T-helper 1 cell treated with Interleukin-12 subunit alpha and Interleukin-12 subunit beta and Interleukin-4 antibody, amounts not matched to agents 30 ng/mL and 1 ng/mL, for 36 hours (primary cell): ENCODE measurements around the gene SLC39A10. TPM values are rescaled to one million over a fixed set of nuclear protein-coding genes. Genes with fewer than 3 reads are reported as not detected.
"Not testable (repeated sequence)": the region's sequence is repeated elsewhere in the genome, so short reads cannot be mapped to it uniquely, and the experiment has no call there.

ENCODE experiments used
- intact Hi-C: fragments of 100-400 bp; cut with micrococcal nuclease; formaldehyde crosslinking; loops from one replicate; pipeline ENCODE4 v1.15.1; 2024
- total RNA-seq: library from RNA; stranded (reverse); gene quantifications from 2 replicates; pipeline ENCODE4 v1.2.3, GENCODE V29; 2022

Gene SLC39A10
- total RNA-seq, 1 donor from 2014 or later, result 55.8 TPM

GRCh38 chr2:195671563-195671962, 14.5 kb downstream of the SLC39A10 start:
- intact Hi-C loops, result no loop called here

- intact Hi-C loops, result no loop called here
Measured at GRCh38 chr2:195672674-195673073, 15.6 kb downstream of the SLC39A10 start.

GRCh38 chr2:195674491-195675221, 17.6 kb downstream of the SLC39A10 start:
- intact Hi-C loops, result no loop called here

- intact Hi-C loops, result no loop called here
Measured at GRCh38 chr2:195675783-195676427, 18.9 kb downstream of the SLC39A10 start.

- intact Hi-C loops, result no loop called here
Measured at GRCh38 chr2:195677290-195677689, 20.3 kb downstream of the SLC39A10 start.

DNA sequence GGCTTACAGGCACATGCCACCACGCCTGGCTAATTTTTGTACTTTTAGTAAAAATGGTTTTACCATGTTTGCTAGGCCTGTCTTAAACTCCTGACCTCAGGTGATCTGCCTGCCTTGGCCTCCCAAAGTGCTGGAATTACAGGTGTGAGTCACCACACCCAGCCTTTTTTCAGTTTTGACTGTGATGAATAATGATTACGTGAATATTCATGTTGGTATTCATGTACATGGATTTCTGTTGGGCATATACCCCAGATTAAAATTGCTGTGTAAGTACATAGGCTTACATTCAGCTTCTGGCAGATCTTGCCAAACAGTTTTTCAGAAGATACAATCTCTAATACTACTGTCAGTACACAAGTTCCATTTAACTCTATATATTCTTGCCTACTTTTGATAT, 20.9 kb downstream of the SLC39A10 start:
- intact Hi-C loops, result no loop called here

DNA sequence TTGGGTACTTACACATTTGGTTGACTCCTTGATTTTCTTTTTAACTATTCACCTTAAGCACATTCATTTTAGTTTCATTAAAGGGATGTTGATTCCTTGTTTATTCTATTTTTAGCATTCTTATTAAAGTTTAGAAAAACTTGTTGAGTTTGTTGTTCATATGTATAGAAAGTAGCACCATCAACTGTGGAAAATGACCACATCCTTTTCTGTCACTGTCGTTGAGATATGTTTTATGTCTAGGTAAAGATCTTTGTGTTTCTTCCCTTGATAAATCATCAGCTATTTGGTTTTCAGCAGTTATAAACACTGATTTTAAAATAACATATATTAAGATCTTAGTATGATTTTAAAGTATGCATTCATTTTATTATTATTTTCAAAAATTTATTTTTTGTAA, 25.1 kb downstream of the SLC39A10 start:
- intact Hi-C loops, result no loop called here

DNA sequence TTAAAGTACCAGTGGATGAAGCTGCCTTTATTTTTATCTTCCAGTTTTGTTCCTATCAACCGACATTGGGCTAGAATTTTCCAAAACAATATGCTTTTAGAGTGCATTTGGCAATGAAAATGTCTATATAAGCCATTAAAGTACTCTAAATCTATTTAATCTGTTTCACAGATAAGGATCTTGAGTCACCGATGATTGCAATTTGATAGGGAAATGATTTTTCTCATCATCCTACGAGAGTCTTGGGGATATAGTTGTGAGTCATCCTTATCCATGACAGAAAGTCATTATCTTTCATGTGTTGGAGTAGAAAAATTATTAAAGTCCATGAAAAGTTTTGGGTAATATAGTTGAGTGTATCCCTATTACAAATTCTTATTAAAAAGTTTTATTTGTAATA, 26.1 kb downstream of the SLC39A10 start:
- intact Hi-C loops, result no loop called here

- intact Hi-C loops, result no loop called here
Measured at GRCh38 chr2:195686564-195686963, 29.5 kb downstream of the SLC39A10 start.

- intact Hi-C loops, result no loop called here
Measured at GRCh38 chr2:195687320-195688086, 30.5 kb downstream of the SLC39A10 start.

GRCh38 chr2:195692531-195692930, 35.5 kb downstream of the SLC39A10 start:
- intact Hi-C loops, result not testable (repeated sequence)

DNA sequence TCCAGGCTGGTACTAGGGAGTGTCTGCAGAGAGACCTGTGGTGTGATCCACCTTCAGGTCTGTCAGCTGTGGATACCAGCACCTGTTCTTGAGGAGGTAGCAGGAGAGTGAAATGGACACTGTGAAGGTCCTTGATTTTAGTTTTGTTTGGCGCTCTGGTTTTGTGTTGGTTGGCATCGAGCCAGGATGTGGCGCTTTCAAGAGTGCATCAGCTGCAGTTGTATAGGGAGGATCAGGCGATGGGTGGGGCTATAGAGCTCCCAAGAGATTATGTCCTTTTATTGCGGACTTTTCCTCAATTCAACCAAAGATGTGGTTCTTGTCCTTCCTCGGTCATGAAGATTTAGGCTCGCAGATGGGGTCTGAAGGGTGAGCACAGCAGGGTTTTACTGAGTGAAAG, 37.5 kb downstream of the SLC39A10 start:
- intact Hi-C loops, result no loop called here

DNA sequence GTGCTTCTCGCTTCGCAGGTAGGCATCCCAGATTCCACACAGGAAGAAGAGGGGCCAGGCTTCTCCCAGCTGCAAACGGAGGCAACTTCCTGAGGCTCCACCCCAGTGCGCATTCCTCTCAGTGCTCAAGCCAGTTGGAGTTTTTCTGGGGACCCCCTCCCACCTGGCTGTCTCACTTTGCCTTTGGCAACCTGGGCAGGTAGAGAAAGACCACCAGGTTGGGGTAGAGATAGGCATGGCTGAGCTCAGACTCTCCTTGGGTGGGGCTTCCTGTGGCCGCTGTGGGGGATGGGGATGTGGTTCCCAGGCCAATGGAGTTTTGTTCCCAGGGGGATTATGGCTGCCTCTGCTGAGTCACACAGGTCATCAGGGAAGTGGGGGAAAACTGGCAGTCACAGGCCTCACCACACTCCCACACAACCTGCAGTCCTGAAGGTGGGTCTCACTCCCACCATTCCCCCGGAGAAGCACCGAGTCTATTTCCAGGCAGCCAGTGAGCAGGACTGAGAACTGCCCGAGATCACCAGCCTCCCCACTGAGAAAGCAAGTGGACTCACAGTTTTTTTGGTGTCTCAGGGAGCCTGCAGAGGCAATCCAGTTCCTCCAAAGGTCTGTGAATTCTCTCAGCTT, 38.1 kb downstream of the SLC39A10 start:
- intact Hi-C loops, result no loop called here

GRCh38 chr2:195696012-195696411, 39.0 kb downstream of the SLC39A10 start:
- intact Hi-C loops, result no loop called here

- intact Hi-C loops, result no loop called here
Measured at GRCh38 chr2:195697681-195698220, 40.7 kb downstream of the SLC39A10 start.

- intact Hi-C loops, result no loop called here
Measured at GRCh38 chr2:195700480-195700879, 43.5 kb downstream of the SLC39A10 start.

DNA sequence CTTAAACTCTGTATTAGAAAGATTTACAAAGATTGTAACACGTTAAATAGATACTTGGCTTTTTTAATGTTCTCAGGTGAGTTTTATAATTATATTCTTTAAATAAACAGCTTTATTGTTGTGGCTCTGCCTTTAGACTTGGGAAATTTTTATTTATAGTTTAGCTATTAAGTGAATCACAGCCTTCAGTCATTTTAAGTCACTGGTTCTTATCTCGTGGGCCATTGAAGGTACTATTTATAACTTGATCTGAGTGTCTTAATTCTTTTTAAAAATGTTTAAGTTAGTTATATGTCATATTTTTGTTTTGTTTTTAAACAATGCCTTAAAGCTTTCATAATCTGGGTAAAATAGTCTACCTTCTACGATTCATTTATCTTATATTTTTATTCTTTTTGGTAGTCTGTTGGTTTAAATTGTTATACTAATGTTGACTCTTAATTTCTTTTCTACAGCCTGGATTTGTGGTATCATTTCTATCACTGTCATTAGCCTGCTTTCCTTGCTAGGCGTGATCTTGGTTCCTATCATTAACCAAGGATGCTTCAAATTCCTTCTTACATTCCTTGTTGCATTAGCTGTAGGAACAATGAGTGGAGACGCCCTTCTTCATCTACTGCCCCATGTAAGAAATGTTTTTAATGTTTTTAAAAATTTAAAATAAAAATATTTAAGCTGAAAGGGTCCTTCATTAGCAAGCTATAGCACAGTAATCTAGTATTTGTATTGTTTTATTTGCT, 49.3 kb downstream of the SLC39A10 start:
- intact Hi-C loops, result no loop called here

- intact Hi-C loops, result no loop called here
Measured at GRCh38 chr2:195709901-195710806, 53.1 kb downstream of the SLC39A10 start.

DNA sequence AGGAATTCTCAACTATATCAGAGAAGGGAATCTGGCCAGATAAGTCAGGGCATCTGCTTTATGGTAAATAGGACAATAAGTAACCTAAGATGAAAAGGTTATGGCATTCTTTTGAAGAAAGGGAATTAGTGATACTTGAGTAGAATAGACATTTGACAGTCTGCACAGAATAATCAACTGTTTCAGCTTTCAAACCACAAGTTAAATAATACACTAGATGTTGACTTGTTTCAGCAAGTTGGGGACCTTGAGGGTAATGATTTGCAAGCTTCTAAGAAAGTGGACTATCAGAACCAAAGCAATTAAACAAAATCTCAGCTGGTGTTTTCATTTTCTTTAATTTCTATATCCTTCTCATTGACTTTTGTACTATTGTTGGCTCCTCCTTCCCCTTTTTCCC, 54.5 kb downstream of the SLC39A10 start:
- intact Hi-C loops, result no loop called here

- intact Hi-C loops, result no loop called here
Measured at GRCh38 chr2:195716466-195716865, 59.4 kb downstream of the SLC39A10 start.
